ENCODE data around the gene FES.

- TF ChIP-seq CTCF (IDR thresholded peaks at IDR 0.05), result no peak
- TF ChIP-seq POLR2A (IDR thresholded peaks at IDR 0.05), result peak; percentile 28
Observed at GRCh38 chr15:90883976-90884718, at the start of gene FES.
